PC-9 (cell line): ENCODE data around the gene PCDHA1. TPM values are rescaled to one million over a fixed set of nuclear protein-coding genes. Genes with fewer than 3 reads are reported as not detected.
"Not testable (repeated sequence)": the region's sequence is repeated elsewhere in the genome, so short reads cannot be mapped to it uniquely, and the experiment has no call there.

Source experiments
- BruUV-seq: library from RNA; stranded (reverse); fragments of 400-500 nt; replicated peaks from 2 replicates; lab custom pipeline; 2021; lab: Mats Ljungman, UMichigan
- CTCF ChIA-PET: fragments of 300-600 bp; sonication (Branson Sonifier 250); formaldehyde crosslinking; loops from one replicate; lab custom pipeline; 2022; ENCODE audit warnings: antibody characterized with exemption; lab: Charles Lee
- POLR2A ChIA-PET: fragments of 300-600 bp; sonication (Branson Sonifier 250); formaldehyde crosslinking; loops from one replicate; lab custom pipeline; 2022; ENCODE audit warnings: antibody characterized with exemption; ENCODE audit not compliant: unreplicated experiment; lab: Charles Lee
- DNase-seq, 2 experiments: peaks; one replicate each; pipeline versions ENCODE4 v3.0.0 to v3.0.0-alpha.2; 2015 to 2022; ENCODE audit warnings: mixed read lengths in 1 of 2
- H2AFZ ChIP-seq: fragments of 200-600 bp; sonication (generic); 2 replicates; pipeline ENCODE4 v1.8.1; 2017; ENCODE audit warnings: antibody characterized with exemption
- H3F3A ChIP-seq: fragments of 200-600 bp; sonication (generic); 2 replicates; pipeline ENCODE4 v1.8.1; 2017; ENCODE audit warnings: antibody characterized with exemption, mild to moderate bottlenecking, low read depth; ENCODE audit not compliant: insufficient read depth
- H3K27ac ChIP-seq: fragments of 200-600 bp; sonication (generic); 2 replicates; pipeline ENCODE4 v1.6.1; 2016; ENCODE audit warnings: mixed run types
- H3K27me3 ChIP-seq: fragments of 200-600 bp; sonication (generic); 2 replicates; pipeline ENCODE4 v1.6.1; 2016; ENCODE audit warnings: low read depth, mixed run types; ENCODE audit not compliant: insufficient read depth
- H3K36me3 ChIP-seq: fragments of 200-600 bp; sonication (generic); 2 replicates; pipeline ENCODE4 v1.6.1; 2016; ENCODE audit warnings: low read depth, mixed run types
- H3K4me1 ChIP-seq: fragments of 200-600 bp; sonication (generic); replicated peaks from 2 replicates; pipeline ENCODE4 v1.6.1; 2016; ENCODE audit warnings: mixed run types; ENCODE audit not compliant: insufficient read depth
- H3K4me2 ChIP-seq: fragments of 200-600 bp; sonication (generic); 2 replicates; pipeline ENCODE4 v1.6.1; 2017; ENCODE audit warnings: mixed run types
- H3K4me3 ChIP-seq: fragments of 200-600 bp; sonication (generic); 2 replicates; pipeline ENCODE4 v1.6.1; 2016; ENCODE audit warnings: mixed run types
- H3K79me2 ChIP-seq: fragments of 200-600 bp; sonication (generic); 2 replicates; pipeline ENCODE4 v1.6.1; 2017; ENCODE audit warnings: low read depth, mixed run types
- H3K9me2 ChIP-seq: fragments of 200-600 bp; sonication (generic); 2 replicates; pipeline ENCODE4 v1.8.1; 2017; ENCODE audit warnings: mild to moderate bottlenecking; ENCODE audit not compliant: insufficient read depth
- H3K9me3 ChIP-seq: fragments of 200-600 bp; sonication (generic); 2 replicates; pipeline ENCODE4 v1.8.1; 2016; ENCODE audit warnings: low read depth; ENCODE audit not compliant: insufficient read depth
- H4K20me1 ChIP-seq: fragments of 200-600 bp; sonication (generic); 2 replicates; pipeline ENCODE4 v1.8.1; 2017; ENCODE audit not compliant: insufficient read depth
- EZH2 ChIP-seq: fragments of 200-600 bp; sonication (generic); IDR thresholded peaks from 2 replicates; pipeline ENCODE4 v1.8.0; 2017; ENCODE audit warnings: antibody characterized with exemption, low read depth
- intact Hi-C: fragments of 100-400 bp; cut with micrococcal nuclease; formaldehyde crosslinking; loops from one replicate; pipeline ENCODE4 v1.10.0; 2022; ENCODE audit not compliant: unreplicated experiment
- total RNA-seq: library from RNA; stranded (reverse); gene quantifications from 2 replicates; pipeline ENCODE4 v1.2.3, GENCODE V29; 2021
- TF ChIP-seq, protein P1 (sequence below): fragments of 200-600 bp; sonication (generic); conservative IDR thresholded peaks from 2 replicates; pipeline ENCODE4 v1.6.1; 2017; ENCODE audit warnings: mixed run types, antibody characterized with exemption, mild to moderate bottlenecking, moderate library complexity

Gene PCDHA1
- total RNA-seq, 1 experiment from 2014 or later: not detected

DNA sequence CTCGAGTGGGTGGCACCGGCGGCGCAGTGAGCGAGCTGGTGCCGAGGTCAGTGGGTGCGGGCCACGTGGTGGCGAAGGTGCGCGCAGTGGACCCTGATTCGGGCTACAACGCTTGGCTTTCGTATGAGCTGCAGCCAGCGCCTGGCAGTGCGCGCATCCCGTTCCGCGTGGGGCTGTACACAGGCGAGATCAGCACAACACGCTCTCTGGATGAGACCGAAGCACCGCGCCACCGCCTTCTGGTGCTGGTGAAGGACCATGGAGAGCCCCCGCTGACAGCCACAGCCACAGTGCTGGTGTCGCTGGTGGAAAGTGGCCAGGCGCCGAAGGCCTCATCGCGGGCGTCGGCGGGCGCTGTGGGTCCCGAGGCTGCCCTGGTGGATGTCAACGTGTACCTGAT, 37.5 kb downstream of the PCDHA1 start:
- Histone ChIP-seq H3K36me3 (no peaks in the 10 kb centered on the region), H3K9me2 (no peaks in the 10 kb centered on the region), H3K4me1 (no peaks in the 10 kb centered on the region), H4K20me1 (no peaks in the 10 kb centered on the region), H3F3A (no peaks in the 10 kb centered on the region), H3K4me3 (no peak overlapping the region), H3K27me3 (no peaks in the 10 kb centered on the region), H2AFZ (no peak overlapping the region), H3K4me2 (no peak overlapping the region), H3K79me2 (no peaks in the 10 kb centered on the region), H3K27ac (no peak overlapping the region), H3K9me3 (no peaks in the 10 kb centered on the region; the same call in 1 of the 2 replicates)
- no peak for DNase-seq
- ChIA-PET POLR2A (no interaction called here), CTCF (no interaction called here)
- TF ChIP-seq EZH2: no peak
- TF ChIP-seq, protein P1, sequence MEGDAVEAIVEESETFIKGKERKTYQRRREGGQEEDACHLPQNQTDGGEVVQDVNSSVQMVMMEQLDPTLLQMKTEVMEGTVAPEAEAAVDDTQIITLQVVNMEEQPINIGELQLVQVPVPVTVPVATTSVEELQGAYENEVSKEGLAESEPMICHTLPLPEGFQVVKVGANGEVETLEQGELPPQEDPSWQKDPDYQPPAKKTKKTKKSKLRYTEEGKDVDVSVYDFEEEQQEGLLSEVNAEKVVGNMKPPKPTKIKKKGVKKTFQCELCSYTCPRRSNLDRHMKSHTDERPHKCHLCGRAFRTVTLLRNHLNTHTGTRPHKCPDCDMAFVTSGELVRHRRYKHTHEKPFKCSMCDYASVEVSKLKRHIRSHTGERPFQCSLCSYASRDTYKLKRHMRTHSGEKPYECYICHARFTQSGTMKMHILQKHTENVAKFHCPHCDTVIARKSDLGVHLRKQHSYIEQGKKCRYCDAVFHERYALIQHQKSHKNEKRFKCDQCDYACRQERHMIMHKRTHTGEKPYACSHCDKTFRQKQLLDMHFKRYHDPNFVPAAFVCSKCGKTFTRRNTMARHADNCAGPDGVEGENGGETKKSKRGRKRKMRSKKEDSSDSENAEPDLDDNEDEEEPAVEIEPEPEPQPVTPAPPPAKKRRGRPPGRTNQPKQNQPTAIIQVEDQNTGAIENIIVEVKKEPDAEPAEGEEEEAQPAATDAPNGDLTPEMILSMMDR: no peak
- intact Hi-C loops: no loop called here
- BruUV-seq: no TSS peak

DNA sequence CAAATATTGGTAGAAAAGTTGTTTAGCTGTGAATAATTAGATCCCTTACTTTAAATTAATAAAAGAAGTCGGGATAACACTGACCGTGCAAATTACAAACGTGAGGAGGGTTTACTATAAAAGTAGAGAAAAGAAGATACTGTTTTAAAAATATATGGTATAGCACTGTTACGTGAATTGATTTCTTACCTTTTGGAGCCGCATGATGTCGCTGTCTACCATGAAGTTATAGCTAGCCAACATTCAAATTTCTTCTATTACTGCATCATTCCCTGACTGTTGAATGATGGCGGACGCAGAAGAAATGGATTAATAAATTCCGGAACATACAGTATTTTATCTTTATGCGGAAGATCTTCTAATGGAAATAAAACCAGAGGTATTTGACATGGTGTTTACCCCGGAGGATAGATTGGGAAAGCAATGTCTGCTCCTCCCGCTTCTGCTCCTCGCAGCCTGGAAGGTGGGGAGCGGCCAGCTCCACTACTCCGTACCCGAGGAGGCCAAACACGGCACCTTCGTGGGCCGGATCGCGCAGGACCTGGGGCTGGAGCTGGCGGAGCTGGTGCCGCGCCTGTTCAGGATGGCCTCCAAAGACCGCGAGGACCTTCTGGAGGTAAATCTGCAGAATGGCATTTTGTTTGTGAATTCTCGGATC, 41.9 kb downstream of the PCDHA1 start, which contains the start of gene PCDHA6:
Gene PCDHA6, plus strand, starts transcription at position 257 of the 658 bp plus-strand sequence. Its CDS starts 132 bp downstream, at position 389.
- H3F3A ChIP-seq: no peaks in the 10 kb centered on the region
- POLR2A ChIA-PET: no interaction called here
- BruUV-seq: no TSS peak
- no peak within 1 kb of the TSS for H3K4me2 ChIP-seq
- H3K4me3 ChIP-seq: no peak within 1 kb of the TSS
- no peaks in the 10 kb centered on the region for H4K20me1 ChIP-seq
- H3K27me3 ChIP-seq: no peaks in the 10 kb centered on the region
- no peaks in the 10 kb centered on the region; the same call in 1 of the 2 replicates for H3K9me3 ChIP-seq
- DNase-seq: no peak
- H3K79me2 ChIP-seq: no peaks in the 10 kb centered on the region
- intact Hi-C loops: no loop called here
- no peak for TF ChIP-seq EZH2
- TF ChIP-seq, protein P1: no peak
- no peak within 1 kb of the TSS for H3K27ac ChIP-seq
- CTCF ChIA-PET: interaction anchor here (1.0 kb wide), 1 partner anchor 14 kb away, joined by 3 read pairs; no protein-coding TSS in a partner anchor
- H3K4me1 ChIP-seq: no peaks in the 10 kb centered on the region
- H2AFZ ChIP-seq: no peak within 1 kb of the TSS
- H3K36me3 ChIP-seq: no peaks in the 10 kb centered on the region
- H3K9me2 ChIP-seq: no peaks in the 10 kb centered on the region

DNA sequence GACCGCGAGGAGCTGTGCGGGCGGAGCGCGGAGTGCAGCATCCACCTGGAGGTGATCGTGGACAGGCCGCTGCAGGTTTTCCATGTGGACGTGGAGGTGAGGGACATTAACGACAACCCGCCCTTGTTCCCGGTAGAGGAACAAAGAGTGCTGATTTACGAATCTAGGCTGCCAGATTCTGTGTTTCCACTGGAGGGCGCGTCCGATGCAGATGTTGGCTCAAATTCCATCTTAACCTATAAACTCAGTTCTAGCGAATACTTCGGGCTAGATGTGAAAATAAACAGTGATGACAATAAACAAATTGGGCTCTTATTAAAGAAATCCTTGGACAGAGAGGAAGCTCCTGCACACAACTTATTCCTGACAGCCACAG, 42.4 kb downstream of the PCDHA1 start:
- Histone ChIP-seq H3K4me1 (no peaks in the 10 kb centered on the region), H3F3A (no peaks in the 10 kb centered on the region), H4K20me1 (no peaks in the 10 kb centered on the region), H2AFZ (no peak overlapping the region), H3K9me2 (no peaks in the 10 kb centered on the region), H3K27ac (no peak overlapping the region), H3K4me2 (no peak overlapping the region), H3K9me3 (no peaks in the 10 kb centered on the region; the same call in 1 of the 2 replicates), H3K36me3 (no peaks in the 10 kb centered on the region), H3K79me2 (no peaks in the 10 kb centered on the region), H3K4me3 (no peak overlapping the region), H3K27me3 (no peaks in the 10 kb centered on the region)
- intact Hi-C loops: no loop called here
- BruUV-seq: no TSS peak
- POLR2A ChIA-PET: no interaction called here
- no peak for DNase-seq
- TF ChIP-seq, protein P1: no peak
- CTCF ChIA-PET: interaction anchor here (1.0 kb wide), 1 partner anchor 13 kb away, joined by 3 read pairs; no protein-coding TSS in a partner anchor

DNA sequence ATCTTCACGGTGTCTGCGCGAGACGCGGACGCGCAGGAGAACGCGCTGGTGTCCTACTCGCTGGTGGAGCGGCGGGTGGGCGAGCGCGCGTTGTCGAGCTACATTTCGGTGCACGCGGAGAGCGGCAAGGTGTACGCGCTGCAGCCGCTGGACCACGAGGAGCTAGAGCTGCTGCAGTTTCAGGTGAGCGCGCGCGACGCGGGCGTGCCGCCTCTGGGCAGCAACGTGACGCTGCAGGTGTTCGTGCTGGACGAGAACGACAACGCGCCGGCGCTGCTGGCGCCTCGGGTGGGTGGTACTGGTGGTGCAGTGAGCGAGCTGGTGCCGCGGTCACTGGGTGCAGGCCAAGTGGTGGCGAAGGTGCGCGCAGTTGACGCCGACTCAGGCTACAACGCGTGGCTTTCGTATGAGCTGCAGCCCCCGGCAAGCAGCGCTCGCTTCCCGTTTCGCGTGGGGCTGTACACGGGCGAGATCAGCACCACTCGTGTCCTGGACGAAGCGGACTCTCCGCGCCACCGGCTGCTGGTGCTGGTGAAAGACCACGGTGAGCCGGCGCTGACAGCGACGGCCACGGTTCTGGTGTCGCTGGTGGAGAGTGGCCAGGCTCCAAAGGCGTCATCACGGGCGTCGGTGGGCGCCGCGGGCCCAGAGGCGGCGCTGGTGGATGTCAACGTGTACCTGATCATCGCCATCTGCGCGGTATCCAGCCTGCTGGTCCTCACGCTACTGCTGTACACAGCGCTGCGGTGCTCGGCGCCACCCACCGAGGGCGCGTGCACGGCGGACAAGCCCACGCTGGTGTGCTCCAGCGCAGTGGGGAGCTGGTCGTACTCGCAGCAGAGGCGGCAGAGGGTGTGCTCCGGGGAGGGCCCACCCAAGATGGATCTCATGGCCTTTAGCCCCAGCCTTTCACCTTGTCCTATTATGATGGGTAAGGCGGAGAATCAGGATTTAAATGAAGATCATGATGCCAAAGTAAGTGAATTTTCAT, 43.9 kb downstream of the PCDHA1 start:
- intact Hi-C loops, CTCF ChIA-PET, POLR2A ChIA-PET: not testable (repeated sequence)

More for the DNA sequence above, 43.9 kb downstream of the PCDHA1 start:
- H3K27ac ChIP-seq, H3K27me3 ChIP-seq, H3K79me2 ChIP-seq, H3K4me3 ChIP-seq, H3F3A ChIP-seq, DNase-seq, H3K9me2 ChIP-seq, H3K9me3 ChIP-seq, H3K36me3 ChIP-seq, BruUV-seq, H3K4me1 ChIP-seq, H3K4me2 ChIP-seq, H2AFZ ChIP-seq, H4K20me1 ChIP-seq: not testable (repeated sequence)
